GM12878 (cell line): ENCODE measurements around the gene SPATA2. TPM values are rescaled to one million over a fixed set of nuclear protein-coding genes. Genes with fewer than 3 reads are reported as not detected.

Source experiments
- CBX5 ChIP-seq: sonication (generic); IDR thresholded peaks from 2 replicates; pipeline ENCODE4 v1.6.1; 2016; ENCODE audit warnings: low read depth, moderate library complexity, mild to moderate bottlenecking, inconsistent platforms
- GABPA ChIP-seq: IDR thresholded peaks from 2 replicates; pipeline ENCODE4 v1.6.1; 2014; ENCODE audit warnings: antibody characterized with exemption, low read depth, mild to moderate bottlenecking, inconsistent platforms
- IKZF2 ChIP-seq, 2 experiments: fragments of 450-650 bp; IDR thresholded peaks; 2 replicates each; pipeline ENCODE4 v1.6.1; 2017; ENCODE audit warnings: mild to moderate bottlenecking in 2 of 2, moderate library complexity in 2 of 2
- NFXL1 ChIP-seq: fragments of 450-650 bp; IDR thresholded peaks from 2 replicates; pipeline ENCODE4 v1.6.1; 2017; ENCODE audit warnings: antibody characterized with exemption, mild to moderate bottlenecking, borderline replicate concordance
- NKRF ChIP-seq: fragments of 450-650 bp; conservative IDR thresholded peaks from 2 replicates; pipeline ENCODE4 v1.6.1; 2017; ENCODE audit warnings: mild to moderate bottlenecking, moderate library complexity
- PKNOX1 ChIP-seq: fragments of 450-650 bp; IDR thresholded peaks from 2 replicates; pipeline ENCODE4 v1.6.1; 2016; ENCODE audit warnings: mild to moderate bottlenecking
- POLR2AphosphoS2 ChIP-seq: IDR thresholded peaks from 2 replicates; pipeline ENCODE4 v1.6.1; 2011; ENCODE audit warnings: low read depth, mild to moderate bottlenecking, low read length, improper control_type of control experiment, moderate library complexity
- RAD21 ChIP-seq: IDR thresholded peaks from 2 replicates; pipeline ENCODE4 v1.6.1; 2011; ENCODE audit warnings: mild to moderate bottlenecking, low read depth, low read length, moderate library complexity; ENCODE audit not compliant: insufficient read depth
- RAD51 ChIP-seq: fragments of 450-650 bp; IDR thresholded peaks from 2 replicates; pipeline ENCODE4 v1.6.1; 2016; ENCODE audit warnings: moderate library complexity, mild to moderate bottlenecking, inconsistent platforms
- SREBF1 ChIP-seq: IDR thresholded peaks from 2 replicates; pipeline ENCODE4 v1.6.1; 2012; ENCODE audit warnings: mild to moderate bottlenecking, low read length
- SRF ChIP-seq, 2 experiments: IDR thresholded peaks; 2 replicates each; pipeline ENCODE4 v1.6.1; 2011; ENCODE audit warnings: low read depth in 2 of 2, low read length in 2 of 2, mild to moderate bottlenecking in 1 of 2, moderate library complexity in 1 of 2
- YY1 ChIP-seq: IDR thresholded peaks from 2 replicates; pipeline ENCODE4 v1.6.1; 2011; ENCODE audit warnings: low read depth, mild to moderate bottlenecking, low read length
- ZBTB4 ChIP-seq: fragments of 450-650 bp; formaldehyde crosslinking; IDR thresholded peaks from 2 replicates; pipeline ENCODE4 v1.4.0; 2022; ENCODE audit warnings: mild to moderate bottlenecking, moderate library complexity
- ZNF274 ChIP-seq: IDR thresholded peaks from one replicate; pipeline ENCODE4 v1.8.0; 2011; ENCODE audit not compliant: insufficient read length, insufficient read depth
- polyA plus RNA-seq, 11 experiments: library from polyadenylated mRNA; depleted of rRNA in 4 of 11; unstranded in 6 of 11; stranded (reverse) in 5 of 11; fragments of >200 nt; fragmentation: Nextera tagmentation in 4 of 11; fragmentation: Illumina TruSeq in 1 of 11; extraction: Ambion mirVana in 4 of 11; extraction: Trizol in 1 of 11; gene quantifications; 1 replicate in 1 of 11; 2 replicates in 10 of 11; pipeline versions ENCODE4 v1.2.1 to v1.2.3, GENCODE V29; 2011 to 2016; ENCODE audit warnings: inconsistent platforms in 2 of 11, missing spikeins in 2 of 11, low read depth in 1 of 11
- total RNA-seq, 4 experiments: library from RNA; depleted of rRNA in 3 of 4; stranded (reverse); fragments of >200 nt in 3 of 4; fragmentation: Illumina TruSeq in 1 of 4; extraction: Trizol in 1 of 4; gene quantifications; 2 replicates each; pipeline versions ENCODE4 v1.2.1 to v1.2.3, GENCODE V29; 2013 to 2021
- TF ChIP-seq, protein P1 (sequence below): IDR thresholded peaks from 2 replicates; pipeline ENCODE4 v1.6.1; 2011; ENCODE audit warnings: low read depth, mild to moderate bottlenecking, low read length, moderate library complexity, borderline replicate concordance; ENCODE audit errors: extremely low read depth
- TF ChIP-seq, protein P2 (sequence below): fragments of 450-650 bp; IDR thresholded peaks from 2 replicates; pipeline ENCODE4 v1.6.1; 2018; ENCODE audit warnings: mild to moderate bottlenecking, low read depth, moderate library complexity; ENCODE audit not compliant: partially characterized antibody
- TF ChIP-seq, protein P3 (sequence below): IDR thresholded peaks from 2 replicates; pipeline ENCODE4 v1.6.1; 2012; ENCODE audit warnings: low read depth, low read length, improper control_type of control experiment

The SPATA2 gene
- total and polyA plus RNA-seq, 10 of the 15 experiments (the other 5 are each of a cell fraction or from before 2014, with no cell fraction given) = 0.93 to 11.7 (median 5.6) TPM

DNA sequence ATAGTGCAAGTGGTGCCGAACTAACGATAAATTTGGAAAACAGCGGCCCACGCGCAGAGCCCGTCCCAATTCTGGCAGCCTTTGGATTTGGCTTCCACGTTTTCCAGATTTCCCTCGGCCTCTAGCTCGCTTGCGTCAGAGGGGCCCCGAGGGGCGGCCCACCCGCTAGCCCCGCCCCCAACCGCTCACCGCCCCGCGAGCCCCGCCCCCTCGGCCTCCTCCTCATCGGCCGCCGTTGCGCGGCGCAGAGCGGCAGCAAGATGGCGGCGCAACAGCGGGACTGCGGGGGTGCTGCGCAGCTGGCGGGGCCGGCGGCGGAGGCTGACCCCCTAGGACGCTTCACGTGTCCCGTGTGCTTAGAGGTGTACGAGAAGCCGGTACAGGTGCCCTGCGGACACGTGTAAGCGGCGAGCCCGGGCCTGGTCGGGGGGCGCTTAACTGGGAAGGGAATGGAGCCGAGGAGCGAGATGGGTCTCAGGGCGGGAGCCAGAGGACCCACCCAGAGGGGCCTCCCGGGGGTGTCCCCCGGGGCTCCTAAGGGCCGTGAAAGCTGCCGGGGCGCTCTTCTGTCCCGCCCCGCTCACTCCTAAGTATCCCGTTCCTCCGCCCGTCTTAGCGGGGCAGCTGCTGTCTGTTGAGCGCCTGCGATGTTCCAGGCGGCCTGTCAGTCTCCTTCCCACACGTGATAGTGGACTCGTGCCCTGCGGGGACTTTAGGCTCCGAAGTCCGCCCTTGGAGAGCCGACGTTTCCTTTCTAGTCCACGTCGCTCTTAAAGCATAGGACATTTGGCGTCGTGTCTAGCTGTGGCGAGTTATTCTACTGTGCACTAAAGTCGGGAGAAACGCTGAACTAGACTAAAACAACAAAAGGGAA lies 21.1 kb upstream of the SPATA2 start, which contains the start of gene RNF114 (continued):
- TF ChIP-seq SREBF1 = no peak
- no peak for TF ChIP-seq ZNF274
- TF ChIP-seq NFXL1 = no peak
- peak in 1 of 2 experiments; percentile 13; a peak in 1 of 4 replicates for TF ChIP-seq IKZF2 (IDR thresholded peaks at IDR 0.05)
- TF ChIP-seq RAD51 = no peak
- TF ChIP-seq, protein P1, sequence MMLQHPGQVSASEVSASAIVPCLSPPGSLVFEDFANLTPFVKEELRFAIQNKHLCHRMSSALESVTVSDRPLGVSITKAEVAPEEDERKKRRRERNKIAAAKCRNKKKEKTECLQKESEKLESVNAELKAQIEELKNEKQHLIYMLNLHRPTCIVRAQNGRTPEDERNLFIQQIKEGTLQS = no peak
- peak; percentile 98 for TF ChIP-seq YY1
- TF ChIP-seq, protein P2, sequence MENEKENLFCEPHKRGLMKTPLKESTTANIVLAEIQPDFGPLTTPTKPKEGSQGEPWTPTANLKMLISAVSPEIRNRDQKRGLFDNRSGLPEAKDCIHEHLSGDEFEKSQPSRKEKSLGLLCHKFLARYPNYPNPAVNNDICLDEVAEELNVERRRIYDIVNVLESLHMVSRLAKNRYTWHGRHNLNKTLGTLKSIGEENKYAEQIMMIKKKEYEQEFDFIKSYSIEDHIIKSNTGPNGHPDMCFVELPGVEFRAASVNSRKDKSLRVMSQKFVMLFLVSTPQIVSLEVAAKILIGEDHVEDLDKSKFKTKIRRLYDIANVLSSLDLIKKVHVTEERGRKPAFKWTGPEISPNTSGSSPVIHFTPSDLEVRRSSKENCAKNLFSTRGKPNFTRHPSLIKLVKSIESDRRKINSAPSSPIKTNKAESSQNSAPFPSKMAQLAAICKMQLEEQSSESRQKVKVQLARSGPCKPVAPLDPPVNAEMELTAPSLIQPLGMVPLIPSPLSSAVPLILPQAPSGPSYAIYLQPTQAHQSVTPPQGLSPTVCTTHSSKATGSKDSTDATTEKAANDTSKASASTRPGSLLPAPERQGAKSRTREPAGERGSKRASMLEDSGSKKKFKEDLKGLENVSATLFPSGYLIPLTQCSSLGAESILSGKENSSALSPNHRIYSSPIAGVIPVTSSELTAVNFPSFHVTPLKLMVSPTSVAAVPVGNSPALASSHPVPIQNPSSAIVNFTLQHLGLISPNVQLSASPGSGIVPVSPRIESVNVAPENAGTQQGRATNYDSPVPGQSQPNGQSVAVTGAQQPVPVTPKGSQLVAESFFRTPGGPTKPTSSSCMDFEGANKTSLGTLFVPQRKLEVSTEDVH = no peak
- TF ChIP-seq SRF (IDR thresholded peaks at IDR 0.05; ENCODE audit: low read depth in 2 of 2, low read length in 2 of 2) = no peak
- TF ChIP-seq RAD21 = no peak
- no peak for TF ChIP-seq CBX5
- TF ChIP-seq GABPA = no peak
- peak; percentile 75 for TF ChIP-seq PKNOX1
- TF ChIP-seq POLR2AphosphoS2 = peak; percentile 85
- TF ChIP-seq NKRF = peak; percentile 87
- TF ChIP-seq, protein P3, sequence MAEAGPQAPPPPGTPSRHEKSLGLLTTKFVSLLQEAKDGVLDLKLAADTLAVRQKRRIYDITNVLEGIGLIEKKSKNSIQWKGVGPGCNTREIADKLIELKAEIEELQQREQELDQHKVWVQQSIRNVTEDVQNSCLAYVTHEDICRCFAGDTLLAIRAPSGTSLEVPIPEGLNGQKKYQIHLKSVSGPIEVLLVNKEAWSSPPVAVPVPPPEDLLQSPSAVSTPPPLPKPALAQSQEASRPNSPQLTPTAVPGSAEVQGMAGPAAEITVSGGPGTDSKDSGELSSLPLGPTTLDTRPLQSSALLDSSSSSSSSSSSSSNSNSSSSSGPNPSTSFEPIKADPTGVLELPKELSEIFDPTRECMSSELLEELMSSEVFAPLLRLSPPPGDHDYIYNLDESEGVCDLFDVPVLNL = no peak
- TF ChIP-seq ZBTB4 (CRISPR knock-in tag) = no peak
